GM12874 (cell line): ENCODE results near the gene NDUFA8.

ENCODE experiments used
- TF ChIP-seq, protein P1 (sequence below): IDR thresholded peaks from 2 replicates; pipeline ENCODE4 v1.5.1; 2011; ENCODE audit warnings: low read depth, mild to moderate bottlenecking, control low read depth, low read length, moderate library complexity; ENCODE audit not compliant: insufficient read depth

The NDUFA8 gene

GRCh38 chr9:122102156-122102555 is 57.4 kb downstream of the NDUFA8 start:
- TF ChIP-seq, protein P1, sequence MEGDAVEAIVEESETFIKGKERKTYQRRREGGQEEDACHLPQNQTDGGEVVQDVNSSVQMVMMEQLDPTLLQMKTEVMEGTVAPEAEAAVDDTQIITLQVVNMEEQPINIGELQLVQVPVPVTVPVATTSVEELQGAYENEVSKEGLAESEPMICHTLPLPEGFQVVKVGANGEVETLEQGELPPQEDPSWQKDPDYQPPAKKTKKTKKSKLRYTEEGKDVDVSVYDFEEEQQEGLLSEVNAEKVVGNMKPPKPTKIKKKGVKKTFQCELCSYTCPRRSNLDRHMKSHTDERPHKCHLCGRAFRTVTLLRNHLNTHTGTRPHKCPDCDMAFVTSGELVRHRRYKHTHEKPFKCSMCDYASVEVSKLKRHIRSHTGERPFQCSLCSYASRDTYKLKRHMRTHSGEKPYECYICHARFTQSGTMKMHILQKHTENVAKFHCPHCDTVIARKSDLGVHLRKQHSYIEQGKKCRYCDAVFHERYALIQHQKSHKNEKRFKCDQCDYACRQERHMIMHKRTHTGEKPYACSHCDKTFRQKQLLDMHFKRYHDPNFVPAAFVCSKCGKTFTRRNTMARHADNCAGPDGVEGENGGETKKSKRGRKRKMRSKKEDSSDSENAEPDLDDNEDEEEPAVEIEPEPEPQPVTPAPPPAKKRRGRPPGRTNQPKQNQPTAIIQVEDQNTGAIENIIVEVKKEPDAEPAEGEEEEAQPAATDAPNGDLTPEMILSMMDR: no peak

- TF ChIP-seq, protein P1: no peak
Measured at GRCh38 chr9:122100756-122101155, 58.8 kb downstream of the NDUFA8 start.

DNA sequence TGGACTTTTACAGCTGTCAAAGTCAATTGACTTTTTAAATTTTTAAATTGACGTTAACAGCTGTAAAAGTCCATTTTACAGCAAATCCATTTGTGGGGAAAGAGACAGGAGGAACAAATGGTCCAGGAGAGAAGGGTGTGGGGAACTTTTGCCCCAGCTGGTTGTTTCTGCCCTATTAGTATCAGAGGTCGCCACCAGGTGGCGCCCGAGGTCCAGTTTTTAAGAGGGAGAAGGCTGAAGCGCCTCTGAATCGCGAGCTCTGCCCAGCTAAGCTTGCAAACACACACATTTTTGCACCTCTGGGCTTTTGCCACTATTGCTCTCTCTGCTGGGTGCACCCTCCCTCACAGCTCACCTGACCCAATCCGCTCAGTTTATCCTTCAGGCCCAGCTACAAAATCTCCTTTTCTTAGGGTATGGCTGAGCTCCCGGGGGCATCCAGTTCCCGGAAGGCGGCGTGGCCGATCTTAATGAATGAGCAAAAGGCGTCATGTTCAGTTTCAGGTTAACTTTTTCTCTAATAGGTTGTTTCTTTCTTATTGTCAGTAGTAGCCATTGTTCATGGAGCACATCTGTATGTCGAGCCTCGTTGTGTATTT is 60.2 kb downstream of the NDUFA8 start:
- TF ChIP-seq, protein P1: peak; percentile 81

- TF ChIP-seq, protein P1: no peak
Measured at GRCh38 chr9:122097679-122098315, 61.8 kb downstream of the NDUFA8 start.

DNA sequence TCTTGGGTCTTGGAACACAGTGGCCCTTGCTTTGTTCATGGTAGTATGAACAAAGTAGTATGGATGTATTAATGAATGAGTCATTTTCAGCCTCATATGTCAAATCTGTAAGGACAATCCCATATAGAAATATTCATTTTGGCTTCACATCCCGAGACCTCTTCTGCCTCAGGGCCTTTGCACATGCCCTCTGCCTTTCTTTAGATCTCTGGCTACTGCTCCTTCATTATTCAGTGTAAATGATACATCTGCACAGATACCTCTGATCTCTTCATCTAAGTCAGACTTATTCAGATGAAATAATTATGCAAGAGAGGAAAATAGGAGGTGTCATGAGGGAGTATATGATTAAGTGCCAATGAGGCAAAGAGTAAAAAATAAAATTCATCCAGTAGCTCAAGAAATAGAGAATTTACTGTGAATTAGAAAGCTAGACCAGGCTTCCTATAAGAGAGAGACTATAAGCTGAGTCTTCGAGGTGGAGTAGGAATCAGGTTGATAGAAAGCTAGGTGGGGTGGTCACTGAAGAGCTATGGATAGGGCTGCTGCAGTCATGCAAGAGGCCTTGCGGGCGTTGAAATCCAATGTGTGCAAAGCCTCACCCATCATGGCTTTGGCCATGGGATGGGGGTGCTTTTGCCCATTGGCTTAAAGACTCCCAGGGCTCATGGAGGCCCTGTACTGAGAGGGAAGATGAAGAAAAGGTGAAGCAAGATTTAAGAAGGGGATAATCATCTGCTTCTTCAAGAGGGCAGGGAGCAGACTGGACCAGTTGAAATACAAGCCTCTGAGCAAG is 62.8 kb downstream of the NDUFA8 start:
- TF ChIP-seq, protein P1: no peak

- TF ChIP-seq, protein P1: peak; percentile 73
Measured at GRCh38 chr9:122095010-122095767, 64.4 kb downstream of the NDUFA8 start.
